BE2C (cell line): ENCODE results near the gene LMO7.

Experiments used
- DNase-seq: peaks from one replicate; pipeline ENCODE4 v3.0.0-alpha.2; 2020
- H3K27me3 ChIP-seq: fragments of 250-450 bp; sonication (Bioruptor Pico); 2 replicates; pipeline ENCODE4 v1.5.1; 2020; ENCODE audit warnings: mild to moderate bottlenecking
- H3K36me3 ChIP-seq: fragments of 250-450 bp; sonication (Bioruptor Pico); 2 replicates; pipeline ENCODE4 v1.5.1; 2020; ENCODE audit warnings: mild to moderate bottlenecking
- H3K4me1 ChIP-seq: fragments of 250-450 bp; sonication (Bioruptor Pico); 2 replicates; pipeline ENCODE4 v1.5.1; 2020
- H3K4me3 ChIP-seq: 2 replicates; pipeline ENCODE4 v1.5.1; 2011; ENCODE audit warnings: low read depth, low read length
- H3K9me3 ChIP-seq: fragments of 250-450 bp; sonication (Bioruptor Pico); 2 replicates; pipeline ENCODE4 v1.5.1; 2020
- CTCF ChIP-seq: IDR thresholded peaks from 2 replicates; pipeline ENCODE4 v1.5.1; 2012; ENCODE audit warnings: mild to moderate bottlenecking, low read depth, low read length

The LMO7 gene

GRCh38 chr13:75639454-75639853 lies 3.3 kb downstream of the LMO7 start:
- no peak for TF ChIP-seq CTCF
- peaks cover 13% of the 10 kb centered on the region for H3K27me3 ChIP-seq
- H3K4me1 ChIP-seq: no peaks in the 10 kb centered on the region
- no peak for DNase-seq
- no peaks in the 10 kb centered on the region for H3K36me3 ChIP-seq
- no peak overlapping the region for H3K4me3 ChIP-seq
- no peaks in the 10 kb centered on the region for H3K9me3 ChIP-seq

DNA sequence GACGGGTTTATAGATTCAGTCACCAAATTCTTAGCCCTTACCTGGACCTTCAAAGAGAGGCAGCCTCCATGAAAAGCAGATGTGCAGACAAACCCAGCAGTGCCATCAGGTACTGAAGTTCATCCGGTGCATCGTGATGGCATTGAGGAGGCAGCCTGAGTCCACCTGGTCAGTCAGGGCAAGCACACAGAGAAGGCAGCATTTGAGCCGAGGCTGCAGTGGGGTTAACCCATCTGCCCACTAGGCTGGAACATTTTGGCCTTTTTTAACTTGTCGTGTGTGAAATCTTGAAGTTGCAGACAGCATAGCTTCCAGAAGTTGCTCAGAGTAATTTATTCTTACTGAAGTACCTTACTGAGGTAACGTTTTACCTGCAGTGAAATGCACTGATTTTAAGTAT lies 4.9 kb downstream of the LMO7 start:
- H3K9me3 ChIP-seq: no peaks in the 10 kb centered on the region
- H3K27me3 ChIP-seq: peaks cover 13% of the 10 kb centered on the region
- H3K4me1 ChIP-seq: no peaks in the 10 kb centered on the region
- DNase-seq: no peak
- no peaks in the 10 kb centered on the region for H3K36me3 ChIP-seq
- no peak overlapping the region for H3K4me3 ChIP-seq
- no peak for TF ChIP-seq CTCF

DNA sequence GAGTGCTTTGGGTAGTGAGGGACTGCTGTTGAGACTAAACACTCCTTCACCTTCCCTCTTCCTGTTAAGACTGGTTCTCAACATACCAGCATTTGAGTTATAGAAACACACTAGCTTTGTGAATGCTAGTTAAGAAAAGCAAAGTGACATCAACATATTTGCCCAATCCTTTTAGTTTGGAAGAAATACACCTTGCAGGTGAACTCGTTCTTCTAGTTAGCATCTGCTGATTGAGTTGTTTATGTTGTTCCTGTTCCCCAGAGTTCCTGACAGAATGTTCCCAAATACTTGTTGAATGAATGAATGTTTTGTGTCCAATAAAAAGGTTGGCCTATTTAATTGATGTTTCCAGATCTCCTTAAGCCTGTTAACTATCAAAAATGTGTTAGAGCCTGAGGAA lies 7.1 kb downstream of the LMO7 start:
- no peaks in the 10 kb centered on the region for H3K9me3 ChIP-seq
- no peak for TF ChIP-seq CTCF
- H3K4me1 ChIP-seq: no peaks in the 10 kb centered on the region
- H3K27me3 ChIP-seq: no peaks in the 10 kb centered on the region
- no peak overlapping the region for H3K4me3 ChIP-seq
- no peak for DNase-seq
- no peaks in the 10 kb centered on the region for H3K36me3 ChIP-seq

- Histone ChIP-seq H3K4me1 (no peaks in the 10 kb centered on the region), H3K4me3 (no peak overlapping the region), H3K9me3 (no peaks in the 10 kb centered on the region), H3K36me3 (no peaks in the 10 kb centered on the region), H3K27me3 (no peaks in the 10 kb centered on the region)
- no peak for TF ChIP-seq CTCF
- no peak for DNase-seq
Measured at GRCh38 chr13:75643693-75644092, 7.6 kb downstream of the LMO7 start.

DNA sequence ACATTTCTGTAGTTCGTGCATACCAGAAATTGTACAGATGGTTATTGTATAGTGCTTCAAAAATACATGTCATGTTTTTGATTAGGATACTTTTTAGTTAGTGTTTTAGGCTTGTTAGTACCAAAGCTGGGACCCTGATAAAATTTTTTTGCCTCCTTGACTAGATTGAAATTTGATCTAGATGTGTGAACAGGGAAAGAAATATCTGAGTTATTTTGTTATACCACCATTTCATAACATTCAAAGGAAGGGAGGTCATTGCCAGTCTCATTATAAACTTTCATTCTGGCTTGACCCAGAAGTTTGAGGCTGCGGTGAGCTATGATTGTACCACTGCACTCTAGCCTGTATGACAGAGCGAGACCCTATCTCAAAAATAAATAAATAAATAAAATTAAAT lies 9.0 kb downstream of the LMO7 start:
- Histone ChIP-seq H3K36me3 (no peaks in the 10 kb centered on the region), H3K4me1 (no peaks in the 10 kb centered on the region), H3K27me3 (no peaks in the 10 kb centered on the region), H3K4me3 (no peak overlapping the region), H3K9me3 (no peaks in the 10 kb centered on the region)
- TF ChIP-seq CTCF: no peak
- no peak for DNase-seq

DNA sequence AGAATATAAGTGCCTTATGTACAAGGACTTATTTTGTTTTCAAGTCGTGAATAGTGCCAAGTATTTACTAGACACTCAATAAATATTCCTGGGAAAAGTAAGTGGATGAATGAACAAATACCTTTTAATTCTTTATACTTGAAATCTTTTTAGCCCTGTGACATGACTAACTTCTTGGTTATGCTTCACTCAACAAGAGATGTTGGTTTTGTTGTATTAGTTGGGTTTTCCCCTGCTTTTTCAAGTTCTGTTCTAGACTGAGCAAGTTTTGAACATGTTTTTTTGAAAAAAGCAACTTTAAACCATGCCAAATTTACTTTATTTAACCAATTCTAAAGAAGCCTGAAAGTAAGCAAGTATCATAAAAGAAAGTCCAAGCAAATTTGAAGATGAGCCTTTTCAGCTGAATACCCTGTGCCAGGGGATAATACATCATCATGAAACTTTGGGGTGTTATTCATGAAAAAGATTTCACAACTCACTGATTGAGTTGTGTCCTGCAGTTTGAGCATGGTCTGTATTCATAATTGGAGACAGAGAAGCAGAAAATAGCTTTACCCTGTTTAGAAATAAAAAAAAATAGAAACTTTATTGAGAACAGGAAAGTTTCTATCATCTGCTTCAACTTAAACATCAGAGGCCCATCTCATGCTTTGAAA lies 11.1 kb downstream of the LMO7 start:
- no peak overlapping the region for H3K4me3 ChIP-seq
- no peak for TF ChIP-seq CTCF

More for the DNA sequence above, 11.1 kb downstream of the LMO7 start:
- H3K36me3 ChIP-seq: no peaks in the 10 kb centered on the region
- no peaks in the 10 kb centered on the region for H3K27me3 ChIP-seq
- no peaks in the 10 kb centered on the region for H3K9me3 ChIP-seq
- no peaks in the 10 kb centered on the region for H3K4me1 ChIP-seq
- no peak for DNase-seq
